HL-60 (cell line): ENCODE measurements around the gene SOBP.

ENCODE experiments used
- DNase-seq, 2 experiments: peaks; one replicate each; pipeline ENCODE4 v3.0.0-alpha.2; 2010 to 2020; ENCODE audit warnings: low read depth in 1 of 2, low spot score in 1 of 2
- H3K27ac ChIP-seq: fragments of 250-450 bp; sonication (Bioruptor Pico); replicated peaks from 2 replicates; pipeline ENCODE4 v1.5.1; 2020; ENCODE audit warnings: mild to moderate bottlenecking, moderate library complexity
- H3K27me3 ChIP-seq: fragments of 250-450 bp; sonication (Bioruptor Pico); 2 replicates; pipeline ENCODE4 v1.5.1; 2021; ENCODE audit warnings: mild to moderate bottlenecking, moderate library complexity; ENCODE audit not compliant: insufficient read depth, poor library complexity, severe bottlenecking
- H3K4me3 ChIP-seq: replicated peaks from 2 replicates; pipeline ENCODE4 v1.5.1; 2011; ENCODE audit warnings: mild to moderate bottlenecking, control low read depth, low read length; ENCODE audit not compliant: insufficient read depth
- CTCF ChIP-seq: IDR thresholded peaks from one replicate; pipeline ENCODE4 v1.5.1; 2011; ENCODE audit warnings: low read length, control low read depth, inconsistent platforms; ENCODE audit not compliant: insufficient read depth
- GABPA ChIP-seq: IDR thresholded peaks from 2 replicates; pipeline ENCODE4 v1.6.1; 2012; ENCODE audit warnings: low read depth
- POLR2AphosphoS5 ChIP-seq: IDR thresholded peaks from 2 replicates; pipeline ENCODE4 v1.6.1; 2012; ENCODE audit warnings: low read depth
- REST ChIP-seq: IDR thresholded peaks from 2 replicates; pipeline ENCODE4 v1.6.1; 2012; ENCODE audit warnings: low read depth; ENCODE audit not compliant: insufficient replicate concordance
- SPI1 ChIP-seq: IDR thresholded peaks from 2 replicates; pipeline ENCODE4 v1.6.1; 2012; ENCODE audit warnings: low read depth, mild to moderate bottlenecking, borderline replicate concordance

Gene SOBP

GRCh38 chr6:107653861-107654394, 164.0 kb downstream of the SOBP start:
- DNase-seq, result no peak
- Histone ChIP-seq H3K27me3 (no peaks in the 10 kb centered on the region), H3K4me3 (no peak overlapping the region), H3K27ac (no peak overlapping the region)
- TF ChIP-seq POLR2AphosphoS5, result no peak
- TF ChIP-seq REST, result no peak
- TF ChIP-seq SPI1, result no peak
- TF ChIP-seq GABPA, result no peak
- no peak for TF ChIP-seq CTCF

- H3K27ac ChIP-seq, result no peak overlapping the region
- no peak overlapping the region for H3K4me3 ChIP-seq
- TF ChIP-seq CTCF, result no peak
- no peak for TF ChIP-seq GABPA
- no peak for TF ChIP-seq POLR2AphosphoS5
- TF ChIP-seq REST, result no peak
- no peaks in the 10 kb centered on the region for H3K27me3 ChIP-seq
- DNase-seq, result no peak
These were observed 164.8 kb downstream of the SOBP start for GRCh38 chr6:107654764-107655163.

- Histone ChIP-seq H3K27me3 (no peaks in the 10 kb centered on the region), H3K27ac (no peak overlapping the region), H3K4me3 (no peak overlapping the region)
- no peak for DNase-seq
- no peak for TF ChIP-seq SPI1
- no peak for TF ChIP-seq GABPA
- TF ChIP-seq REST, result no peak
- TF ChIP-seq CTCF, result no peak
- TF ChIP-seq POLR2AphosphoS5, result no peak
These were observed 165.3 kb downstream of the SOBP start for GRCh38 chr6:107655245-107655644.
